SK-N-SH treated with all-trans-retinoic acid at 6 μM for 48 hours (cell line): ENCODE measurements around the gene LRBA.

Source experiments
- ARNTL ChIP-seq: fragments of 450-650 bp; formaldehyde crosslinking; IDR thresholded peaks from 2 replicates; pipeline ENCODE4 v1.5.0; 2020; ENCODE audit warnings: low read depth, mild to moderate bottlenecking, moderate library complexity, borderline replicate concordance
- BACH2 ChIP-seq: fragments of 250-450 bp; sonication (Bioruptor Pico); IDR thresholded peaks from 2 replicates; pipeline ENCODE4 v1.9.0; 2021; ENCODE audit warnings: mild to moderate bottlenecking, borderline replicate concordance
- CREB5 ChIP-seq: fragments of 250-450 bp; sonication (Bioruptor Pico); IDR thresholded peaks from 2 replicates; pipeline ENCODE4 v1.5.1; 2020; ENCODE audit warnings: low read depth, mild to moderate bottlenecking, moderate library complexity
- CSDC2 ChIP-seq: fragments of 250-450 bp; sonication (Bioruptor Pico); IDR thresholded peaks from 2 replicates; pipeline ENCODE4 v1.5.0; 2020; ENCODE audit warnings: mild to moderate bottlenecking, moderate library complexity
- ESRRG ChIP-seq: fragments of 250-450 bp; sonication (Bioruptor Pico); IDR thresholded peaks from 2 replicates; pipeline ENCODE4 v1.6.1; 2021; ENCODE audit warnings: mild to moderate bottlenecking
- GLIS3 ChIP-seq: fragments of 250-450 bp; sonication (Bioruptor Pico); IDR thresholded peaks from 2 replicates; pipeline ENCODE4 v1.5.0; 2020; ENCODE audit warnings: mild to moderate bottlenecking, moderate library complexity
- OSR1 ChIP-seq: fragments of 250-450 bp; sonication (Bioruptor Pico); IDR thresholded peaks from 2 replicates; pipeline ENCODE4 v1.8.0; 2022; ENCODE audit warnings: moderate library complexity, mild to moderate bottlenecking, inconsistent platforms
- PATZ1 ChIP-seq: fragments of 250-450 bp; sonication (Bioruptor Pico); IDR thresholded peaks from 2 replicates; pipeline ENCODE4 v1.8.0; 2020; ENCODE audit warnings: mild to moderate bottlenecking, moderate library complexity, borderline replicate concordance
- RARB ChIP-seq: fragments of 250-450 bp; sonication (Bioruptor Pico); IDR thresholded peaks from 2 replicates; pipeline ENCODE4 v1.8.0; 2021; ENCODE audit warnings: mild to moderate bottlenecking, moderate library complexity
- ZC3H10 ChIP-seq: fragments of 250-450 bp; sonication (Bioruptor Pico); IDR thresholded peaks from 2 replicates; pipeline ENCODE4 v1.5.1; 2021; ENCODE audit warnings: mild to moderate bottlenecking, moderate library complexity
- ZFP3 ChIP-seq: fragments of 250-450 bp; sonication (Bioruptor Pico); IDR thresholded peaks from 2 replicates; pipeline ENCODE4 v1.5.0; 2020; ENCODE audit warnings: mild to moderate bottlenecking, moderate library complexity
- ZNF565 ChIP-seq: fragments of 450-650 bp; formaldehyde crosslinking; conservative IDR thresholded peaks from 2 replicates; pipeline ENCODE4 v1.5.0; 2020; ENCODE audit warnings: low read depth, mild to moderate bottlenecking, moderate library complexity
- ZNF8 ChIP-seq: fragments of 450-650 bp; formaldehyde crosslinking; IDR thresholded peaks from 2 replicates; pipeline ENCODE4 v1.5.0; 2020; ENCODE audit warnings: mild to moderate bottlenecking, moderate library complexity

DNA sequence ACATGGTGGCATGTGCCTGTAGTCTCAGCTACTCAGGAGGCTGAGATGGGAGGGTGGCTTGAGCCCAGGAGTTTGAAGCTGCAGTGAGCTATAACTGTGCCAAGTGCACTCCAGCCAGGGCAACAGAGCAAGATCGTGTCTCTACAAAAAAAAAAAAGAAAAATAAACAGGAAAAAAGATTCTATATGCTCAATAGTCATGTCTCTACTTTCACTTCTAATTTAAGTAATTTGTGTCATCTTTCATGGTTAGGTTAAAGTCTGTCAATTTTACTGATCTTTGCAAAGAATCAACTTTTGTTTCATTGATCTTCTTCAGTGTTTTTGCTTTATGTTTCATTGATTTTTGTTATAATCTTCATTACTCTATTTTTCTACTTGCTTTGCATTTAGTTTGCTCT is 539.3 kb downstream of the LRBA start:
- no peak for TF ChIP-seq ARNTL (CRISPR knock-in tag)
- TF ChIP-seq ZC3H10 (CRISPR knock-in tag): no peak
- TF ChIP-seq RARB (CRISPR knock-in tag): no peak
- TF ChIP-seq ZFP3 (CRISPR knock-in tag): no peak
- TF ChIP-seq ESRRG (CRISPR knock-in tag): no peak
- no peak for TF ChIP-seq OSR1
- TF ChIP-seq PATZ1: no peak
- no peak for TF ChIP-seq GLIS3
- TF ChIP-seq ZNF8 (CRISPR knock-in tag): no peak
- no peak for TF ChIP-seq CSDC2 (CRISPR knock-in tag)
- no peak for TF ChIP-seq CREB5 (CRISPR knock-in tag)
- TF ChIP-seq ZNF565: no peak
- no peak for TF ChIP-seq BACH2 (CRISPR knock-in tag)
